ENCODE measurements around the gene GCC2.
"Not testable (repeated sequence)": the region's sequence is repeated elsewhere in the genome, so short reads cannot be mapped to it uniquely, and the experiment has no call there.

The GCC2 gene

GRCh38 chr2:108446703-108447102 is 2.3 kb upstream of the GCC2 start:
- DNase-seq = no peak

GRCh38 chr2:108447947-108448677 is 894 bp upstream of the GCC2 start:
- DNase-seq = no peak

- peak; percentile 30 for DNase-seq
Observed at GRCh38 chr2:108449410-108450130, 564 bp downstream of the GCC2 start.

GRCh38 chr2:108450863-108451262 is 1.9 kb downstream of the GCC2 start:
- DNase-seq = no peak

- DNase-seq = no peak
Observed at GRCh38 chr2:108451976-108452375, 3.0 kb downstream of the GCC2 start.

GRCh38 chr2:108453530-108453929 is 4.5 kb downstream of the GCC2 start:
- not testable (repeated sequence) for DNase-seq

GRCh38 chr2:108454440-108454839 is 5.4 kb downstream of the GCC2 start:
- DNase-seq = no peak

- DNase-seq = no peak
Observed at GRCh38 chr2:108455571-108455970, 6.6 kb downstream of the GCC2 start.

GRCh38 chr2:108458082-108458481 is 9.1 kb downstream of the GCC2 start:
- no peak for DNase-seq

- no peak for DNase-seq
Observed at GRCh38 chr2:108459441-108459840, 10.4 kb downstream of the GCC2 start.

- DNase-seq = peak; percentile 33
Observed at GRCh38 chr2:108460345-108461037, 11.5 kb downstream of the GCC2 start.

- DNase-seq = no peak
Observed at GRCh38 chr2:108477099-108477498, 28.1 kb downstream of the GCC2 start.

GRCh38 chr2:108485253-108485652 is 36.2 kb downstream of the GCC2 start:
- DNase-seq = no peak

GRCh38 chr2:108490506-108491122 is 41.6 kb downstream of the GCC2 start:
- DNase-seq = no peak

GRCh38 chr2:108491848-108492247 is 42.8 kb downstream of the GCC2 start:
- DNase-seq = no peak

- DNase-seq = peak; percentile 10
Observed at GRCh38 chr2:108492364-108492763, 43.4 kb downstream of the GCC2 start.

GRCh38 chr2:108496167-108496566 is 47.2 kb downstream of the GCC2 start:
- DNase-seq = not testable (repeated sequence)

- DNase-seq = not testable (repeated sequence)
Observed at GRCh38 chr2:108507620-108508019, 58.6 kb downstream of the GCC2 start.

- DNase-seq = not testable (repeated sequence)
Observed at GRCh38 chr2:108512431-108512830, 63.4 kb downstream of the GCC2 start.

- DNase-seq = not testable (repeated sequence)
Observed at GRCh38 chr2:108514478-108514877, 65.5 kb downstream of the GCC2 start.

GRCh38 chr2:108524688-108525087 is 75.7 kb downstream of the GCC2 start:
- DNase-seq = not testable (repeated sequence)

- not testable (repeated sequence) for DNase-seq
Observed at GRCh38 chr2:108525258-108525657, 76.3 kb downstream of the GCC2 start.

- no peak for DNase-seq
Observed at GRCh38 chr2:108531674-108532055, 82.7 kb downstream of the GCC2 start.

All from activated CD4-positive, alpha-beta T cell treated with anti-CD3 and anti-CD28 coated beads, Interleukin-2, amount 50 U/mL, for 16 hours (primary cell).